ENCODE measurements around the gene FCHSD1.

Gene FCHSD1

DNA sequence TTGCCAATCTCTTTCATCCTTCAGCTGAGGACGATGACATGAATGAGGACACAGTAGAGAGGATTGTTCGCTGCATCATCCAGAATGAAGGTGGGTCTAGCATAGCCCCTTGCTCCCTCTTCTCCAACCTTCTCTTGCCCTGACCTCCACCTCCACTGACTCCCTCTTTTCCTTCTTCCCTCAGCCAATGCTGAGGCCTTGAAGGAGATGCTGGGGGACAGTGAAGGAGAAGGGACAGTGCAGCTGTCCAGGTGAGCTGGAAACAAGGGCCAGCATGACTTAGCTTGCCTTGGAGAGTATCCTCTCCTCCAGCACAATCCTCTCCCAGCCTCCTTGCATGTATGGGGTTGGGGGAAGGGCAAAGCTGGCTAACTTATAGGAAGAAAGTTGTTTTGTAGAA, 12.4 kb downstream of the FCHSD1 start:
- TF ChIP-seq, protein P1, sequence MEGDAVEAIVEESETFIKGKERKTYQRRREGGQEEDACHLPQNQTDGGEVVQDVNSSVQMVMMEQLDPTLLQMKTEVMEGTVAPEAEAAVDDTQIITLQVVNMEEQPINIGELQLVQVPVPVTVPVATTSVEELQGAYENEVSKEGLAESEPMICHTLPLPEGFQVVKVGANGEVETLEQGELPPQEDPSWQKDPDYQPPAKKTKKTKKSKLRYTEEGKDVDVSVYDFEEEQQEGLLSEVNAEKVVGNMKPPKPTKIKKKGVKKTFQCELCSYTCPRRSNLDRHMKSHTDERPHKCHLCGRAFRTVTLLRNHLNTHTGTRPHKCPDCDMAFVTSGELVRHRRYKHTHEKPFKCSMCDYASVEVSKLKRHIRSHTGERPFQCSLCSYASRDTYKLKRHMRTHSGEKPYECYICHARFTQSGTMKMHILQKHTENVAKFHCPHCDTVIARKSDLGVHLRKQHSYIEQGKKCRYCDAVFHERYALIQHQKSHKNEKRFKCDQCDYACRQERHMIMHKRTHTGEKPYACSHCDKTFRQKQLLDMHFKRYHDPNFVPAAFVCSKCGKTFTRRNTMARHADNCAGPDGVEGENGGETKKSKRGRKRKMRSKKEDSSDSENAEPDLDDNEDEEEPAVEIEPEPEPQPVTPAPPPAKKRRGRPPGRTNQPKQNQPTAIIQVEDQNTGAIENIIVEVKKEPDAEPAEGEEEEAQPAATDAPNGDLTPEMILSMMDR (IDR thresholded peaks at IDR 0.05; ENCODE audit: low read depth, low read length) = no peak
- in situ Hi-C loops (cut with HindIII; ENCODE audit: low sequenced_read_pairs) = no loop called here
- no peak overlapping the region for H3K4me3 ChIP-seq (ENCODE audit: low read depth, low read length)

DNA sequence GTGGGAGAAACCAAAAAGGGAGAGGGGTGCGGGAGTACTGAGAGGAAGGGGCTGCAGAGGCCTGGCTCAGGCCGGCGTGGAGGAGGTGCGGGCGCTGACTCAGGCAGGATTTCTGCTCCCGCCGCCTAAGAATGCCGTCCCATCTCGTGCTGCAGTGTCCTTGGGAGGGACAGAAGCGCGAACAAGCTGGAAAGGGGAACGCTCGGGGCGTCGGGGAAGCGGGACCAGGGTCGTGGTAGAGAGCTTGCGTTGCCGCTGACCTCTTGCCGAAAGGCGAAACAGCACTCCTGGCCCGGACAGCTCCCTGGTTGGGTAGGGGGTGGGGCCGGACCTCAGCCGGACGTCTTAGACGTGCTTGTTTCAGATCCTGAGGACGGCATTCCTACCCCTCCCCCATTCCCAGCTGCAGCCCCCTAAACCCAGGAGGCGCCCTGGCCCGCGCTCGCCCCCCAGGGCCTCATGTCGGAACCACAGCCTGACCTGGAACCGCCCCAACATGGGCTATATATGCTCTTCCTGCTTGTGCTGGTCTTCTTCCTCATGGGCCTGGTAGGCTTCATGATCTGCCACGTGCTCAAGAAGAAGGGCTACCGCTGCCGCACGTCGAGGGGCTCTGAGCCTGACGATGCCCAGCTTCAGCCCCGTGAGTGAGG, 13.3 kb downstream of the FCHSD1 start:
- TF ChIP-seq, protein P1 (IDR thresholded peaks at IDR 0.05; ENCODE audit: low read depth, low read length) = peak; percentile 34
- DNase-seq (ENCODE audit: low read depth, low spot score) = peak; percentile 49
- in situ Hi-C loops (cut with HindIII; ENCODE audit: low sequenced_read_pairs) = no loop called here
- peak overlapping the region; percentile 92 for H3K4me3 ChIP-seq (ENCODE audit: low read depth, low read length)

More for the DNA sequence above, 12.4 kb downstream of the FCHSD1 start:
- DNase-seq (ENCODE audit: low read depth, low spot score) = no peak

- in situ Hi-C loops (cut with HindIII; ENCODE audit: low sequenced_read_pairs) = no loop called here
- peak overlapping the region; percentile 92 for H3K4me3 ChIP-seq (ENCODE audit: low read depth, low read length)
- TF ChIP-seq, protein P1 (IDR thresholded peaks at IDR 0.05; ENCODE audit: low read depth, low read length) = no peak
- no peak for DNase-seq (ENCODE audit: low read depth, low spot score)
Measured at GRCh38 chr5:141637123-141637766, 14.0 kb downstream of the FCHSD1 start.

DNA sequence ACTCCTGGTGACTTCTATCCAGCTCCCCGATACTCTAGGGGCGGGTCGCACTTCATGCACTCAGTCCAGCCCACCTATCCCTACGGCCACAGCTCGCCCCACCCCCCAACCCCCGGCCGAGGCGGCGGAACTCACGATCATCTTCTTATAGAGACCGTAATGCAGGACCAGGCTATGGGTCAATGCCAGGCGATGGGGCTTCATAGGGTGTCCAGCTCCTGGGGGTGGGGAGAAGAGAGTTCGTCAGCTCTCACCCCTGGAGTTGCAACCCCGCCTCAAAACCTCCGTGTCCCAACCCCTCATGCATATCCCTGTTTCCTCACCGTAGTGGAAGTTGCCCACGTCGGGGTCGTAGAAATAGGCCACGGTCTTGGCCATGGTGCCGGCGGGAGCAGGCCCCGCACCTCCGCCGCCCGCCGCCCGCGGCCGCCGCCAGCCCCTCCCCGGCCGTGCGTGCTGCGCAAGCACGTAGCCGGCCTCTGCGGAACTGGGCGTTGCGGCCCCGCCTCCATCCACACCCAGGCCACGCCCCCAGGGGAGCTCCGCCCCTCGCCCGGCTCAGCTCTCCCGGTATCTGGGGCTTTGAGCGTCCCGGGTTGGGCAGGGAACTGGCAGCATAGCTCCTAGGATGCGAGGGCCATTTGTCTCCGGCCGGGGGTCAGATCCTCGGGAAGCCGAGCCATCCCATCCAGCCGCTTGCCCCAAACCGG, 14.7 kb downstream of the FCHSD1 start, which contains the start of the genes HDAC3 and RELL2:
Gene HDAC3, minus strand, starts transcription at position 437 of the 710 bp plus-strand sequence. Its CDS starts 59 bp downstream, at position 378.
Gene RELL2, plus strand, starts transcription at position 585 of the 710 bp plus-strand sequence. CDS start 1,229 bp downstream, outside the sequence.
- DNase-seq (ENCODE audit: low read depth, low spot score) = peak; percentile 88
- TF ChIP-seq, protein P1 (IDR thresholded peaks at IDR 0.05; ENCODE audit: low read depth, low read length) = no peak
- H3K4me3 ChIP-seq (ENCODE audit: low read depth, low read length) = peak within 1 kb of the TSS; percentile 92
- in situ Hi-C loops (cut with HindIII; ENCODE audit: low sequenced_read_pairs) = no loop called here

- in situ Hi-C loops (cut with HindIII; ENCODE audit: low sequenced_read_pairs) = no loop called here
- TF ChIP-seq, protein P1 (IDR thresholded peaks at IDR 0.05; ENCODE audit: low read depth, low read length) = no peak
- H3K4me3 ChIP-seq (ENCODE audit: low read depth, low read length) = peak overlapping the region; percentile 92
- no peak for DNase-seq (ENCODE audit: low read depth, low spot score)
Measured at GRCh38 chr5:141636106-141636412, 15.2 kb downstream of the FCHSD1 start.

GRCh38 chr5:141635646-141636045, 15.6 kb downstream of the FCHSD1 start:
- TF ChIP-seq, protein P1 (IDR thresholded peaks at IDR 0.05; ENCODE audit: low read depth, low read length) = no peak
- H3K4me3 ChIP-seq (ENCODE audit: low read depth, low read length) = peak overlapping the region; percentile 92
- no peak for DNase-seq (ENCODE audit: low read depth, low spot score)
- in situ Hi-C loops (cut with HindIII; ENCODE audit: low sequenced_read_pairs) = no loop called here
